Vagina (tissue), 2 donors: ENCODE results near the gene TNNC1. TPM values are rescaled to one million over a fixed set of nuclear protein-coding genes. Genes with fewer than 3 reads are reported as not detected.

Experiments
- DNase-seq, 2 donors: peaks; one replicate each; pipeline ENCODE4 v3.0.0-alpha.2; 2017; ENCODE audit errors: extremely low spot score in 2 of 2
- H3K27ac ChIP-seq: fragments of 200-600 bp; sonication (generic); one replicate; pipeline ENCODE4 v1.5.1; 2019
- H3K27me3 ChIP-seq: fragments of 200-600 bp; sonication (generic); one replicate; pipeline ENCODE4 v1.5.1; 2019
- H3K36me3 ChIP-seq, 2 donors: fragments of 200-600 bp; sonication (generic); one replicate each; pipeline ENCODE4 v1.5.1; 2017 to 2019
- H3K4me1 ChIP-seq: fragments of 200-600 bp; sonication (generic); one replicate; pipeline ENCODE4 v1.5.1; 2019
- H3K4me3 ChIP-seq, 2 donors: fragments of 200-600 bp; sonication (generic); 1 replicate in 1 of 2; 2 replicates in 1 of 2; pipeline ENCODE4 v1.5.1; 2016 to 2019
- H3K9me3 ChIP-seq: fragments of 200-600 bp; sonication (generic); one replicate; pipeline ENCODE4 v1.5.1; 2019
- CTCF ChIP-seq, 3 experiments: fragments of 450-650 bp in 2 of 3; fragments of 200-600 bp in 1 of 3; sonication (generic) in 1 of 3; IDR thresholded peaks; one replicate each; pipeline ENCODE4 v1.5.1; 2017 to 2019; ENCODE audit warnings: antibody characterized with exemption in 3 of 3, mild to moderate bottlenecking in 2 of 3, moderate library complexity in 2 of 3
- POLR2A ChIP-seq, 2 donors: fragments of 450-650 bp; IDR thresholded peaks; one replicate each; pipeline ENCODE4 v1.6.1; 2017; ENCODE audit warnings: antibody characterized with exemption in 2 of 2, mild to moderate bottlenecking in 2 of 2, moderate library complexity in 2 of 2
- POLR2AphosphoS5 ChIP-seq, 2 donors: sonication (generic); formaldehyde crosslinking; IDR thresholded peaks; one replicate each; pipeline ENCODE4 v1.9.0; 2017; ENCODE audit warnings: antibody characterized with exemption in 2 of 2, mild to moderate bottlenecking in 2 of 2, low read depth in 1 of 2; ENCODE audit not compliant: insufficient read depth in 1 of 2
- intact Hi-C: fragments of 100-400 bp; cut with DNase I; formaldehyde crosslinking; loops from one replicate; pipeline ENCODE4 v1.15.1; 2023
- total RNA-seq: library from RNA; depleted of rRNA; stranded (reverse); fragments of >200 nt; gene quantifications from one replicate; pipeline ENCODE4 v1.2.3, GENCODE V29; 2016

The TNNC1 gene
- total RNA-seq, 1 donor from 2014 or later, result 1.7 TPM

GRCh38 chr3:52498137-52499054, 44.6 kb upstream of the TNNC1 start:
- peak in 1 of 2 donors; percentile 72 for TF ChIP-seq POLR2AphosphoS5 (IDR thresholded peaks at IDR 0.05; ENCODE audit: insufficient read depth in 1 of 2, low read depth in 1 of 2)
- no peak for TF ChIP-seq POLR2A (IDR thresholded peaks at IDR 0.05)
- DNase-seq, result peak in 1 of 2 donors; percentile 90
- peaks cover 32% of the 10 kb centered on the region for H3K4me1 ChIP-seq

GRCh38 chr3:52495777-52496602, 42.1 kb upstream of the TNNC1 start:
- H3K27me3 ChIP-seq, result no peaks in the 10 kb centered on the region
- intact Hi-C loops, result no loop called here
- TF ChIP-seq POLR2AphosphoS5 (IDR thresholded peaks at IDR 0.05; ENCODE audit: insufficient read depth in 1 of 2, low read depth in 1 of 2) (no peak), POLR2A (IDR thresholded peaks at IDR 0.05) (no peak), CTCF (IDR thresholded peaks at IDR 0.05) (no peak)
- no peak for DNase-seq
- peak overlapping the region; percentile 16 to 24 for H3K4me3 ChIP-seq
- H3K4me1 ChIP-seq, result peaks cover 32% of the 10 kb centered on the region
- H3K27ac ChIP-seq, result peak overlapping the region; percentile 8
- H3K9me3 ChIP-seq, result no peaks in the 10 kb centered on the region
- H3K36me3 ChIP-seq, result peaks cover 0 to 24% of the 10 kb centered on the region in 2 donors

More at GRCh38 chr3:52498137-52499054, 44.6 kb upstream of the TNNC1 start:
- Histone ChIP-seq H3K36me3 (no peaks in the 10 kb centered on the region), H3K9me3 (no peaks in the 10 kb centered on the region), H3K4me3 (no peak overlapping the region), H3K27me3 (no peaks in the 10 kb centered on the region), H3K27ac (peak overlapping the region; percentile 34)
- intact Hi-C loops, result no loop called here

- no peaks in the 10 kb centered on the region for H3K27me3 ChIP-seq
- no peak for TF ChIP-seq POLR2A (IDR thresholded peaks at IDR 0.05)
- peak in 1 of 2 donors; percentile 64 for TF ChIP-seq POLR2AphosphoS5 (IDR thresholded peaks at IDR 0.05; ENCODE audit: insufficient read depth in 1 of 2, low read depth in 1 of 2)
- no peak for DNase-seq
- peaks cover 42% of the 10 kb centered on the region for H3K4me1 ChIP-seq
- H3K9me3 ChIP-seq, result no peaks in the 10 kb centered on the region
- intact Hi-C loops, result no loop called here
- H3K36me3 ChIP-seq, result peaks cover 0 to 34% of the 10 kb centered on the region in 2 donors
- peak within 1 kb of the TSS; percentile 8 for H3K27ac ChIP-seq
- peak within 1 kb of the TSS; percentile 16 to 24 for H3K4me3 ChIP-seq
Measured at GRCh38 chr3:52494886-52495495, 41.1 kb upstream of the TNNC1 start, which contains the start of gene STAB1. Gene STAB1 (plus strand): TSS chr3:52495338. CDS start chr3:52495414, 76 bp downstream.

- peaks cover 48% of the 10 kb centered on the region for H3K4me1 ChIP-seq
- no peak for DNase-seq
- H3K4me3 ChIP-seq, result no peak overlapping the region
- H3K36me3 ChIP-seq, result peaks cover 0 to 39% of the 10 kb centered on the region in 2 donors
- H3K27ac ChIP-seq, result no peak overlapping the region
- intact Hi-C loops, result no loop called here
- H3K9me3 ChIP-seq, result no peaks in the 10 kb centered on the region
- TF ChIP-seq POLR2A (IDR thresholded peaks at IDR 0.05) (no peak), CTCF (IDR thresholded peaks at IDR 0.05) (no peak), POLR2AphosphoS5 (IDR thresholded peaks at IDR 0.05; ENCODE audit: insufficient read depth in 1 of 2, low read depth in 1 of 2) (no peak)
- no peaks in the 10 kb centered on the region for H3K27me3 ChIP-seq
Measured at GRCh38 chr3:52494445-52494844, 40.6 kb upstream of the TNNC1 start.

DNA sequence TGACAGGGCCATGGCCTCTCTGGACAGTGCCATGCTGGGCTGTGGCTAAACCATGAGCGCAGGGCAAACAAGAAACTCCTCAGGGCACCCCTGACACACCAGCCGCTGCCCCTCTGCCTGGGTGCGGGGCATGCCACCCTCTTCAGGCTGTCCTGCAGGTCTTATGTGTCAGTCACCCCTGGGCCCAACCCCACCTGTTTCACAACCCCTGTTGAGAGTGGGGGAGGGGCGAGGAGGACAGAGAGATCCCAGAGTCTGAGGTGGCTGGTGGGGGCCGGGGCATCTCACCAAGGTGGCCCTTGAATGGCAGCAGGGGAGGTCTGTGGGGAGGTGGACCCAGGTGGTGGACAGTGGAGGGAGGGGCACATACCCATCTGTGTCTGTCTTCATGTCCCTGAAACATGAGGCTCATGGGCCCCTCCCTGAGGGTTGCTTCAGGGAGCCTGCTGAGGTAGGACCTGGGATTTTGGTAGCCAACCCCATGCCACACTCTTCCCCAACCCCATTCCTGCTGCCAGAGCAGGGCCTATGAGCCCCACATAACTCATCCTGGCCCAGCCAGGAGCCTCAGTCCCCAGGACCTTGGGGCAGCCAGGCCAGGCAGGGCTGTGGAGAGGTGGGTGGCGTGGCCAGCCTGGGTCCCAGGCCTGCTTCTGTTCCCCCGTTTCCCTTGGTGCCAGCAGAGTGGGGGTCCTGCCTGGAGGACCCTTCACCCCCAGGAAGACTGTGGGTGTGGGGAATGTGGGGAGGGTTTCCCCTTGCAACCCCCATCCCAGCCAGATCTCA, 39.6 kb upstream of the TNNC1 start:
- peaks cover 0 to 50% of the 10 kb centered on the region in 2 donors for H3K36me3 ChIP-seq

More for the DNA sequence above, 39.6 kb upstream of the TNNC1 start:
- intact Hi-C loops, result no loop called here
- no peak overlapping the region for H3K4me3 ChIP-seq
- TF ChIP-seq CTCF (IDR thresholded peaks at IDR 0.05) (no peak), POLR2A (IDR thresholded peaks at IDR 0.05) (no peak), POLR2AphosphoS5 (IDR thresholded peaks at IDR 0.05; ENCODE audit: insufficient read depth in 1 of 2, low read depth in 1 of 2) (no peak)
- no peaks in the 10 kb centered on the region for H3K27me3 ChIP-seq
- H3K27ac ChIP-seq, result no peak overlapping the region
- peaks cover 45% of the 10 kb centered on the region for H3K4me1 ChIP-seq
- DNase-seq, result no peak
- H3K9me3 ChIP-seq, result no peaks in the 10 kb centered on the region
